SW 1271 (cell line): ENCODE data around the gene SPACA6.

Source experiments
- DNase-seq, 2 experiments: peaks; one replicate each; lab custom pipeline; 2025; lab: John Stamatoyannopoulos, UW

Gene SPACA6

GRCh38 chr19:51688671-51689571 is 4.2 kb upstream of the SPACA6 start:
- DNase-seq, result peak in 1 of 2 experiments; percentile 82

GRCh38 chr19:51689751-51690453 is 3.2 kb upstream of the SPACA6 start:
- no peak for DNase-seq

DNA sequence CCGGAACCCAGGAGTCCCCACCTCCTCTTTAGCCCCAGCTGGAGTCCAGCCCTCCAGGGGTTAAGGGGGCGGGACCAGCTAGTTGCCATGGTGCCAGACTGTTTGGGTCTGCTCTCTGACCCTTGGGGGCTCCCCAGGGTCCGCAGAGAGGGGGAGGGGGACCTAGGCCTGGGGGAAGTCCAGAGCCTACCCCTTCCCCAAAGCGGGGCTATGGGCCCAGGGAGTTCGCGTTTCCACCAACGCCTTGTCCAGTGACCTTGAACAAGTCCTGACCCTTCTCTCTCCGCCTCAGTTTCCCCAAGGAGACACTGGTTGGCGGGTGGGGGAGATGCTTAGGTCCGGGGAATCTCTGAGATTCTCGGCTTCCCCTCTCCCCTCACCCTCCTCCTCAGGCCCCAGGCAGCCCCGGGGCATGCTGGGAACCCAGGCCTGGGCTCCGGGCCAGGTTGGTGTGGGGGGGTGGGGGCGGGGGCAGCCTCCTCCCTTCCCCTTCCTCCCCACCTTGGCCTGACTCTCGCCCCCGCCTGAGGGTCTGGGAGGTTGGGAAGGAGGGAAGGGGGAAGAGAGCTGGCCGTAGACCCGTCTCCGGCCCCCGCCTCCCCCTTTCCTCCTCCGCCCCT is 2.6 kb upstream of the SPACA6 start:
- DNase-seq, result peak in 1 of 2 experiments; percentile 59

GRCh38 chr19:51691074-51691583 is 2.0 kb upstream of the SPACA6 start:
- DNase-seq, result no peak

GRCh38 chr19:51691584-51692428 is 1.3 kb upstream of the SPACA6 start:
- DNase-seq, result no peak

GRCh38 chr19:51692468-51692867 is 662 bp upstream of the SPACA6 start:
- DNase-seq, result no peak

- DNase-seq, result no peak
Observed at GRCh38 chr19:51693819-51694218, 689 bp downstream of the SPACA6 start.

DNA sequence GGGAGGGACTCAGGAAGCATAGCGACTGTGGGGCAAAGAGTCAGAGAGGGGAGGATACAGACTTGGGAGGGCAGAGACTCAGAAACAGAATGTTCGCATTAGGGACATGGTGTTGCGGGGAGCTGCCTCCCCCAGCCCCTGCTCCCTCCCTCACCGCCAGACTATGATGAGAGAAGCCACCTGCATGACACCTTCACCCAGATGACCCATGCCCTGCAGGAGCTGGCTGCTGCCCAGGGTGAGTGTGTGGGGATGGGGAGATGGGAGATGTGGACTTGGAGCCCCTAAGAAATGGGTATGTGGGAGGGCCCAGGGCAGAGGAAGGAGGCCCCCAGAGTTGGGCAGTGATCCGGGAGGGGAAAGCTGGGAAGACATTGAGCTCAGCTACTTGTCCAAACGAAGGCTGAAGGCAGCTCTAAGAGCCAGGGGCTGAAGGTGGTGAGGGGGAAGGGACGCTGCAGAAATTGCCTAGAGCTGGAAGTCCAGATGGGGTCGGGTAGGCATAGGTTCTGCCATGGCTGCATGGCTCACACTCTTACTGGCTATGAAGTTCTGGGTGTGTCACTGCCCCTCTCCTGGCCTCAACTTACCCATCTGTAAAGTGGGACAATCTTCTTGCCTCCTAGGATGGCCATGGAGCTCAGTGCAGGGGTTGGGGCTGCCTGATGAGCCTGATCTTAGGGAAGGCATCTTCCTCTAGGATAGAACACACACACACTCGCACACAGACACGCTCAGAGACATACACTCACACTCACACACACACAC is 1.4 kb downstream of the SPACA6 start:
- no peak for DNase-seq

- DNase-seq, result no peak
Observed at GRCh38 chr19:51695088-51695487, 2.0 kb downstream of the SPACA6 start.

GRCh38 chr19:51695702-51696315 is 2.7 kb downstream of the SPACA6 start:
- DNase-seq, result no peak

DNA sequence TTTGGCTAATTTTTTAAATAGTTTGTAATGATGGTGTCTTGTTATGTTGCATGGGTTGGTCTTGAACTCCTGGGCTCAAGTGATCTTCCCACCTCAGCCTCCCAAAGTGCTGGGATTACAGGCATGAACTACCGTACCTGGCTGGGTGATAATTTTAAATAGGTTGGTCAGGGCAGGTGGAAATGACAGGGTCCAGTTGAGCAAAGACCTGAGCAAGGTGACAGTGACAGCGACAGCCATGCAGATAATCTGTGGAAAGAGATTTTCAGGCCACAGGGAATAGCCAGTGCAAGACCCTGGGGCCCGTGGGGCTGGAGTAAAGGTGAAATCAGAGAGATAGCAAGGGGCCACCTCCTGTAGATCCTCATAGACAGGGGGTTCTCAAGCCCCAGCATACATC is 3.5 kb downstream of the SPACA6 start:
- no peak for DNase-seq

- no peak for DNase-seq
Observed at GRCh38 chr19:51697169-51697776, 4.1 kb downstream of the SPACA6 start.

DNA sequence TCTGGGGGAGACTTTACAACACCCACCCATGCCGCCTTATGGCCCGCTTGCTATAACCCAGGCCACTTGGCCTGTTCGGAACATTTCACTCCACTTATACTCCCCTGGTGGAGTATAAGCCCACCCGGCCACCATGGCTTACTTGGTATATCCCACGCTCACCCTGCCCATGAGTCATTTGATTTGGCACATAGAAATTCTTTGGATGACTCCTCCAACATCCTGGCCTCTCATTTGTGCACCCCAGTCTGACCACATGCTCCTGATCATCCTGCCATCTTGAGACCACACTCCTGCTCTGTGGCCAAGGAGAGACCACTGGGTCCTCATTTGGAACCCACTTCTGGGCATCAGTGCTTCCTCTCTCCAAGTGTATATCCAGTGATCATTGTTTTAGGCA is 5.2 kb downstream of the SPACA6 start:
- DNase-seq, result no peak

DNA sequence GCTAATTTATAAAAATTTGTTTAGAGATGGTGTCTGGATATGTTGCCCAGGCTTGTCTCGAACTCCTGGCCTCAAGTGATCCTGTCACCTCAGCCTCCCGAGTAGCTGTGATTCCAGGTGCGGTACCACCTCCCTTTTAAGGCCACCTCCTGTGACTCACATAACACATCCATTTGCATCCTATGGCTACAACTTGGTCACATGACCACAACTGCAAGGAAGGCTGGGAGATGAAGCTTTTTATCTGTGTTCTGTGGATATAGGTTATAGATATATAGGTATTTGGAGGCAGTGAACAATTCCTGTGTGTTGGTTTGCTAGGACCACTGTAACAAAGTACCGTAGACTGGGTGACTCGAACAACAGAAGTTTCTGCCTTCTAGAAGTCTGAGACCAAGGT is 6.0 kb downstream of the SPACA6 start:
- DNase-seq, result no peak

DNA sequence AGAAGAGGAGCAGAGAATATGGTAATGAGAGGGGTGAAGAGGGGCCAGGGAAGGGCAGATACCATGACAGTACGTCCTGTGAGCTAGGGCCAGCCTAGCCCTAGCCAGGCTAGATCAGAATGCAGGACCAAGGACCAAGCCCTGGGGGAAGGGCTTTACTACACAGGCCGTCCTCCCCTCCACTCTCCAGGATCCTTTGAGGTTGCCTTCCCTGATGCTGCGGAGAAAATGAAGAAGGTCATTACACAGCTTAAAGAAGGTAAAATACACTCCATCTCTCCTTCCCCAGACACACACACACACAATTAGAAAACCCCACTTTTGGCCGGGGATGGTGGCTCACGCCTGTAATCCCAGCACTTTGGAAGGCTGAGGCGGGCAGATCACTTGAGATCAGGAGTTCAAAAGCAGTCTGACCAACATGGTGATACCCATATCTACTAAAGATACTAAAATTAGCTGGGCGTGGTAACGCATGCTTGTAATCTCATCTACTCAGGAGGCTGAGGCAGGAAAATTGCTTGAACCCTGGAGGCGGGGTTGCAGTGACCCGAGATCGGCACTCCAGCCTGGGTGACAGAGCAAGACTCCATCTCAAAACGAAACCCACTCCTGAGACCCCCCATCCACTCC is 8.5 kb downstream of the SPACA6 start:
- DNase-seq, result no peak

- no peak for DNase-seq
Observed at GRCh38 chr19:51702103-51702824, 9.1 kb downstream of the SPACA6 start.

DNA sequence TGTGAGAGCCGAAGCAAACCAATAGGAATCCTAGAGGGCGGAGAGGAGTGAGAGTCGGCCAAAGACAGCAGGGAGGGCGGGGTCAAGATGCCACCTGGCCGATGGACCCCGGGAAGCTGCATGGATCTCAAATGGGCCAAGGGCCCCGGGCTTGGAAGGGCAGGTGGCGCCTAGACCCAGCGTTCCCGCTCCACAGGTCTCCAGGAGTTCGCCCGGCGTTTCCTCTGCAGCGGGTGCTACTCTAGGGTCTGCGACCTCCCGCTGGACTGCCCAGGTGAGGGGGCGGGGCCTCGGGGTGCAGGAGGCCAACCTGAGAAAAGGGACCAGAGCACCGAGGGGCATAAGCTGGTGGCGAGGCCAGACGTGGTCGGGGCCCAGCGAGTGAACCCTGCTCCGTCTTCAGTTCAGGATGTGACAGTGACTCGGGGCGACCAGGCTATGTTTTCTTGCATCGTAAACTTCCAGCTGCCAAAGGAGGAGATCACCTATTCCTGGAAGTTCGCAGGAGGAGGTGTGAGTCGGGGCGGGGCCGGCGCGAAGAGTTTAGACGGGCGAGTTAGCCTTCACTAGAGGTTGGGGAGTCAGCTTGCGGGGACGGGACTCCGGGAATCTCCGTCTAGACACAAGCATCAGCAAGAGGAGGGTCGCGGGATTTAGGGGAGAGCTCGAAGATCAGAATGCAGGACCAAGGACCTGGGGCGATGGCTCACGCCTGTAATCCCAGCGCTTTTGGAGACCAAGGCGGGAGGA is 9.9 kb downstream of the SPACA6 start:
- no peak for DNase-seq
